Measurements from ENCODE around the gene RGS3. TPM values are rescaled to one million over a fixed set of nuclear protein-coding genes. Genes with fewer than 3 reads are reported as not detected.

RGS3 gene
- total RNA-seq, 1 experiment from 2014 or later, result 39.4 TPM

DNA sequence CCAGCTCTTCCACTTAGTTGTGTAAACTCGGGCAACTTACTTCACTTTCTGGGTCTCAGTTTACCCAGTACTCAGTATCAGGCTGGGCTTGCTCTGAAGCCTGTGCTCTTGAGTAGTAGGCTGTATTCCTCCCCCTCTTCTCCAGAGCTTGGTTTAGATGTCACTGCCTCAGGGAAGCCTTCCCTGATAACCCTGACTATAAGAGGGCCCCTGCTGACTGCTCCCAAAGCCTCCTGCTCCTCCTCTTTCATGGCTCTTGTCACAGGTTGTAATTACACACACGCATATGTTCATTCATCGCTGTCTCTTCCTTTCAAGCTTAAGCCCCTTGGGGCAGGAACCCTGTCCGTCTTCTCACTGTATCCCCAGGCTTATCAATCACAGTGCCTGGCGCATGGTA, 140.2 kb downstream of the RGS3 start:
- Histone ChIP-seq H3K27me3 (ENCODE audit: insufficient read depth, low read length) (no peaks in the 10 kb centered on the region), H3K36me3 (ENCODE audit: control insufficient read depth in 1 of 2, insufficient read depth in 2 of 2, low read length in 2 of 2) (no peaks in the 10 kb centered on the region), H2AFZ (ENCODE audit: low read depth, low read length, poor library complexity, severe bottlenecking) (no peak overlapping the region), H3K4me3 (replicated peaks in 1 of 2; ENCODE audit: low read depth in 1 of 2, low read length in 2 of 2) (no peak overlapping the region), H3K9me2 (ENCODE audit: insufficient read depth) (no peaks in the 10 kb centered on the region), H3K9me3 (ENCODE audit: control insufficient read depth in 1 of 2, insufficient read depth in 1 of 2, low read depth in 1 of 2, low read length in 2 of 2) (no peaks in the 10 kb centered on the region), H3K27ac (ENCODE audit: low read depth, low read length) (no peak overlapping the region), H3K4me2 (ENCODE audit: low read length) (no peak overlapping the region), H3K79me2 (ENCODE audit: insufficient read depth, low read length) (no peaks in the 10 kb centered on the region), H4K20me1 (ENCODE audit: insufficient read depth) (no peaks in the 10 kb centered on the region), H3K4me1 (ENCODE audit: control insufficient read depth in 1 of 2, insufficient read depth in 2 of 2, low read length in 2 of 2) (peaks cover 20 to 43% of the 10 kb centered on the region in 2 experiments), H3K9ac (ENCODE audit: low read length) (no peak overlapping the region)
- DNase-seq (ENCODE audit: low read depth, low spot score) (no peak), ATAC-seq (no peak)
- RAD21 ChIA-PET (ENCODE audit: low non-redundant PET in 1 of 2, low total read pairs in 2 of 2, uncharacterized antibody in 2 of 2, unreplicated experiment in 2 of 2), result no interaction called here
- BruUV-seq (replicated peaks), result no TSS peak
- CTCF ChIA-PET, result interaction anchor here (0.9 kb wide), 1 partner anchor 12 kb away, joined by 3 read pairs; no protein-coding TSS in a partner anchor
- POLR2A ChIA-PET, result no interaction called here
- no peak for TF ChIP-seq SIN3A (IDR thresholded peaks at IDR 0.05; ENCODE audit: low read depth)
- no peak for TF ChIP-seq SRF (IDR thresholded peaks at IDR 0.05; ENCODE audit: low read depth)
- no peak for TF ChIP-seq EGR1 (IDR thresholded peaks at IDR 0.05; ENCODE audit: low read depth)
- no peak for TF ChIP-seq ZNF274 (IDR thresholded peaks at IDR 0.05; ENCODE audit: low read depth, low read length)
- TF ChIP-seq, protein P1, sequence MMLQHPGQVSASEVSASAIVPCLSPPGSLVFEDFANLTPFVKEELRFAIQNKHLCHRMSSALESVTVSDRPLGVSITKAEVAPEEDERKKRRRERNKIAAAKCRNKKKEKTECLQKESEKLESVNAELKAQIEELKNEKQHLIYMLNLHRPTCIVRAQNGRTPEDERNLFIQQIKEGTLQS (IDR thresholded peaks at IDR 0.05), result no peak
- no peak for TF ChIP-seq JUND (IDR thresholded peaks at IDR 0.05)
- TF ChIP-seq TCF7L2 (IDR thresholded peaks at IDR 0.05; ENCODE audit: borderline replicate concordance, extremely low read depth, insufficient read depth, insufficient read length), result no peak
- TF ChIP-seq EZH2 (IDR thresholded peaks at IDR 0.05), result no peak
- TF ChIP-seq, protein P2, sequence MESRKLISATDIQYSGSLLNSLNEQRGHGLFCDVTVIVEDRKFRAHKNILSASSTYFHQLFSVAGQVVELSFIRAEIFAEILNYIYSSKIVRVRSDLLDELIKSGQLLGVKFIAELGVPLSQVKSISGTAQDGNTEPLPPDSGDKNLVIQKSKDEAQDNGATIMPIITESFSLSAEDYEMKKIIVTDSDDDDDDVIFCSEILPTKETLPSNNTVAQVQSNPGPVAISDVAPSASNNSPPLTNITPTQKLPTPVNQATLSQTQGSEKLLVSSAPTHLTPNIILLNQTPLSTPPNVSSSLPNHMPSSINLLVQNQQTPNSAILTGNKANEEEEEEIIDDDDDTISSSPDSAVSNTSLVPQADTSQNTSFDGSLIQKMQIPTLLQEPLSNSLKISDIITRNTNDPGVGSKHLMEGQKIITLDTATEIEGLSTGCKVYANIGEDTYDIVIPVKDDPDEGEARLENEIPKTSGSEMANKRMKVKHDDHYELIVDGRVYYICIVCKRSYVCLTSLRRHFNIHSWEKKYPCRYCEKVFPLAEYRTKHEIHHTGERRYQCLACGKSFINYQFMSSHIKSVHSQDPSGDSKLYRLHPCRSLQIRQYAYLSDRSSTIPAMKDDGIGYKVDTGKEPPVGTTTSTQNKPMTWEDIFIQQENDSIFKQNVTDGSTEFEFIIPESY (IDR thresholded peaks at IDR 0.05; ENCODE audit: extremely low read depth, insufficient replicate concordance, low read length), result no peak
- TF ChIP-seq, protein P3, sequence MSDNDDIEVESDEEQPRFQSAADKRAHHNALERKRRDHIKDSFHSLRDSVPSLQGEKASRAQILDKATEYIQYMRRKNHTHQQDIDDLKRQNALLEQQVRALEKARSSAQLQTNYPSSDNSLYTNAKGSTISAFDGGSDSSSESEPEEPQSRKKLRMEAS (IDR thresholded peaks at IDR 0.05), result no peak
- TF ChIP-seq CEBPB (IDR thresholded peaks at IDR 0.05; ENCODE audit: low read depth), result no peak
- no peak for TF ChIP-seq SP1 (IDR thresholded peaks at IDR 0.05; ENCODE audit: low read depth)
- TF ChIP-seq RAD21 (IDR thresholded peaks at IDR 0.05; ENCODE audit: low read depth), result no peak
- TF ChIP-seq EZH2phosphoT487 (IDR thresholded peaks at IDR 0.05; ENCODE audit: borderline replicate concordance), result no peak
- TF ChIP-seq POLR2A (IDR thresholded peaks at IDR 0.05; ENCODE audit: borderline replicate concordance, extremely low read depth, insufficient read depth, insufficient read length), result no peak
- no peak for TF ChIP-seq CBX3 (IDR thresholded peaks at IDR 0.05; ENCODE audit: low read depth)
- TF ChIP-seq ELF1 (IDR thresholded peaks at IDR 0.05; ENCODE audit: borderline replicate concordance, low read depth), result no peak
- TF ChIP-seq, protein P4, sequence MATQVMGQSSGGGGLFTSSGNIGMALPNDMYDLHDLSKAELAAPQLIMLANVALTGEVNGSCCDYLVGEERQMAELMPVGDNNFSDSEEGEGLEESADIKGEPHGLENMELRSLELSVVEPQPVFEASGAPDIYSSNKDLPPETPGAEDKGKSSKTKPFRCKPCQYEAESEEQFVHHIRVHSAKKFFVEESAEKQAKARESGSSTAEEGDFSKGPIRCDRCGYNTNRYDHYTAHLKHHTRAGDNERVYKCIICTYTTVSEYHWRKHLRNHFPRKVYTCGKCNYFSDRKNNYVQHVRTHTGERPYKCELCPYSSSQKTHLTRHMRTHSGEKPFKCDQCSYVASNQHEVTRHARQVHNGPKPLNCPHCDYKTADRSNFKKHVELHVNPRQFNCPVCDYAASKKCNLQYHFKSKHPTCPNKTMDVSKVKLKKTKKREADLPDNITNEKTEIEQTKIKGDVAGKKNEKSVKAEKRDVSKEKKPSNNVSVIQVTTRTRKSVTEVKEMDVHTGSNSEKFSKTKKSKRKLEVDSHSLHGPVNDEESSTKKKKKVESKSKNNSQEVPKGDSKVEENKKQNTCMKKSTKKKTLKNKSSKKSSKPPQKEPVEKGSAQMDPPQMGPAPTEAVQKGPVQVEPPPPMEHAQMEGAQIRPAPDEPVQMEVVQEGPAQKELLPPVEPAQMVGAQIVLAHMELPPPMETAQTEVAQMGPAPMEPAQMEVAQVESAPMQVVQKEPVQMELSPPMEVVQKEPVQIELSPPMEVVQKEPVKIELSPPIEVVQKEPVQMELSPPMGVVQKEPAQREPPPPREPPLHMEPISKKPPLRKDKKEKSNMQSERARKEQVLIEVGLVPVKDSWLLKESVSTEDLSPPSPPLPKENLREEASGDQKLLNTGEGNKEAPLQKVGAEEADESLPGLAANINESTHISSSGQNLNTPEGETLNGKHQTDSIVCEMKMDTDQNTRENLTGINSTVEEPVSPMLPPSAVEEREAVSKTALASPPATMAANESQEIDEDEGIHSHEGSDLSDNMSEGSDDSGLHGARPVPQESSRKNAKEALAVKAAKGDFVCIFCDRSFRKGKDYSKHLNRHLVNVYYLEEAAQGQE (IDR thresholded peaks at IDR 0.05; ENCODE audit: low read depth), result no peak
- no peak for TF ChIP-seq FOSL1 (IDR thresholded peaks at IDR 0.05; ENCODE audit: low read depth)
- intact Hi-C loops (cut with micrococcal nuclease), result no loop called here
